Fibroblast of skin of right quadriceps (primary cell): ENCODE results near the gene MAP4.
A peak's percentile ranks its signal among the peaks of the same experiment; 100 is the strongest.
"Not testable (repeated sequence)": the region's sequence is repeated elsewhere in the genome, so short reads cannot be mapped to it uniquely, and the experiment has no call there.

Experiments used
- DNase-seq: peaks from one replicate; pipeline ENCODE4 v3.0.0-alpha.2; 2013

MAP4 gene

GRCh38 chr3:48013288-48013980, 2.8 kb downstream of the MAP4 start:
- peak; percentile 77 for DNase-seq

- no peak for DNase-seq
Measured at GRCh38 chr3:48012659-48013058, 3.6 kb downstream of the MAP4 start.

- not testable (repeated sequence) for DNase-seq
Measured at GRCh38 chr3:48008066-48008465, 8.2 kb downstream of the MAP4 start.

GRCh38 chr3:48007361-48007760, 8.9 kb downstream of the MAP4 start:
- not testable (repeated sequence) for DNase-seq

GRCh38 chr3:48006794-48007193, 9.4 kb downstream of the MAP4 start:
- not testable (repeated sequence) for DNase-seq

DNA sequence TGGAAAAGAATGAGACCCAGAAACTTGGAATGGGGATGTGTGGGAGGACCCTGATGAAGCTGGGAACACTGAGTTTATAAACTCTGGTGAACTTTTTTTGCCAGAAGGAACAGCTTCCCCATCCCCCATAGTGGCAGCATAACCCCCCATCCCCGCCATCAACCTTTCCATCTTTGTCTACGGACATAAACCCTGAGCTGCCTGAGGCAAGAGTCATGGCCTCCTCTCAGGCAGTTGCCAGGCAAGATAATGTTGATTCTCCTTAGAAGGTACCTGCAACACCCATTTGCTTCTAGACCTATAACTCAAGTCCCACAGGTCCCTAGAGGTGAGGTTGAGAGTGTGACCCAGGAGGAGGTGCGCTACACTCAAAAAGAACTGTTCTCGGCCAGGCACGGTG, 11.5 kb downstream of the MAP4 start:
- DNase-seq, result no peak

DNA sequence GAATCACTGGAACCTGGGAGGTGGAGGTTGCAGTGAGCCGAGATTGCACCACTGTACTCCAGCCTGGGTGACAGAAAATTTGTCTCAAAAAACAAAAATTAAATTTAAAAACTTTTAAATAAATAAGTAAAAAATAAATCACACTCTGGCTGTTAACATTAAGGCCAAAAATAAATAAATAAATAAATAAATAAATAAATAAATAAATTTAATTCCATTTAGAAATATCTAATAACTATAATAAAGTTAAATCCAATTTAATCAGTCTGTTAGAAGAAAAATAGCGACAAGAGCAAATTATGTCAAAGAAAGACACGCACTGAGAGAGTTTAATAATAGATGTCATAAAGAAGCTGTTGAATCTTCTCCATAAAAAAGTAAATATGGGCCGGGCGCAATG, 13.4 kb downstream of the MAP4 start:
- no peak for DNase-seq

DNA sequence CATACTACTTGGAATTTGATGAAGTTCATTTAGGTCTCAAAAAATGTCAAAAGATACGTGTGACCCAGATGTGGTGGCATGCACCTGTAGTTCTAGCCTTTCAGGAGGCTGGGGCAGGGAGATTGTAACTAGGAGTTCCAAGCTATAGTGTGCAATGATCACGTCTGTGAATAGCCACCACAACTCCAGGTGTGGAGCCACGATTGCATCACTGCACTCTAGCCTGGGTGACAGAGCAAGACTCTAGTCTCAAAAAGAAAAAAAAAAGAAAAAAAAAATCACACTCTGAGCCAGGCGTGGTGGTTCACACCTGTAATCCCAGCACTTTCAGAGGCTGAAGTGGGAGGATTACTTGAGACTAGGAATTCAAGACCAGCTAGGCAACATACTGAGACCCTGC, 14.2 kb downstream of the MAP4 start:
- DNase-seq, result no peak

- no peak for DNase-seq
Measured at GRCh38 chr3:48000212-48000611, 16.0 kb downstream of the MAP4 start.

- no peak for DNase-seq
Measured at GRCh38 chr3:47996440-47996839, 19.8 kb downstream of the MAP4 start.

GRCh38 chr3:47994180-47994579, 22.0 kb downstream of the MAP4 start:
- DNase-seq, result no peak

GRCh38 chr3:47991341-47991740, 24.9 kb downstream of the MAP4 start:
- no peak for DNase-seq

- peak; percentile 89 for DNase-seq
Measured at GRCh38 chr3:47989981-47990440, 26.2 kb downstream of the MAP4 start.

GRCh38 chr3:47985381-47985780, 30.8 kb downstream of the MAP4 start:
- DNase-seq, result peak; percentile 44

DNA sequence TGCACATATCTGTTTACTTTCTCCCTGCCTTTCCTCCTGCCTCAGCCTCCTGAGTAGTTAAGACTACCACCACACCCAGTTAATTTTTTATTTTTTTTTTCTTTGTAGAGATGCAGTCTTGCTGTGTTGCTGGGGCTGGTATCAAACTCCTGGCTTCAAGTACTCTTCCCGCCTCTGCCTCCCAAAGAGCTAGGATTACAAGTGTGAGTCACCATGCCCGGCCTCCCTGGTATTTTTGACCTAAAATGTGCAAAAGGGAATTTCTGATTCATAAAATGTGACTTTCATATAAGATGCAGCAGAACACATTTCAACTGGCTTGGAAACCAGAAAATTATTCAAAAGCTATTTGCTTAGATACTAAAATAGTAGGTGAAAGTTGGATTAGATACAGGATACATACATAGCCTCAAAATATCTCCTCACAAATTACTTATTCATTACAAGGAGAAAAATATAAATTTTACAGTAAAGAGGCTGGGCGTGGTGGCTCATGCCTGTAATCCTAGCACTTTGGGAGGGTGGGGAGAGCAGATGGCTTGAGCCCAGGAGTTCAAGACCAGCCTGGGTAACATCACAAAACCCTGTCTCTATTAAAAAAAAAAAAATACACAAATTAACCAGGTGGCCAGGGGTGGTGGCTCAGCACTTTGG, 32.0 kb downstream of the MAP4 start:
- DNase-seq, result peak; percentile 88

DNA sequence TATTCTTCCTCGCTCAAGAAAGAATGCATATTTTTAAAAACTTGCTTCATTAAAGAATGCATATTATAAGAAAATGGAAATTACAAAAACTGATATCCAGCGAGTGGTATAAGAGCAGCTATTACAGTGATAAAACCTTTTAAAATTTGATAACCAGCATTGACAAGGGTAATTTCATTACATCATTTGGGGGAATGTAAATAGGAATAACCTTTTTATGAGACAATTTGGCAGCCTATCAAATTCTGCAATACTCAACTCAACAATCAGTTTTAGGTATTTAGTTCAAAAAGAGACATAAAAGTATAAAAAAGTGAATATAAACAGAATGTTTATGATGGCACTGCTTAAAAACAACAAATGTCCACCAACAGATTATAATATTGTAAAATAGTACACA, 35.4 kb downstream of the MAP4 start:
- no peak for DNase-seq

- DNase-seq, result no peak
Measured at GRCh38 chr3:47979070-47979469, 37.1 kb downstream of the MAP4 start.

GRCh38 chr3:47978386-47978785, 37.8 kb downstream of the MAP4 start:
- DNase-seq, result no peak

- DNase-seq, result no peak
Measured at GRCh38 chr3:47976135-47976732, 40.0 kb downstream of the MAP4 start.

GRCh38 chr3:47974974-47975470, 41.2 kb downstream of the MAP4 start:
- no peak for DNase-seq

- no peak for DNase-seq
Measured at GRCh38 chr3:47971081-47971480, 45.1 kb downstream of the MAP4 start.

GRCh38 chr3:47964740-47965139, 51.5 kb downstream of the MAP4 start:
- DNase-seq, result no peak

DNA sequence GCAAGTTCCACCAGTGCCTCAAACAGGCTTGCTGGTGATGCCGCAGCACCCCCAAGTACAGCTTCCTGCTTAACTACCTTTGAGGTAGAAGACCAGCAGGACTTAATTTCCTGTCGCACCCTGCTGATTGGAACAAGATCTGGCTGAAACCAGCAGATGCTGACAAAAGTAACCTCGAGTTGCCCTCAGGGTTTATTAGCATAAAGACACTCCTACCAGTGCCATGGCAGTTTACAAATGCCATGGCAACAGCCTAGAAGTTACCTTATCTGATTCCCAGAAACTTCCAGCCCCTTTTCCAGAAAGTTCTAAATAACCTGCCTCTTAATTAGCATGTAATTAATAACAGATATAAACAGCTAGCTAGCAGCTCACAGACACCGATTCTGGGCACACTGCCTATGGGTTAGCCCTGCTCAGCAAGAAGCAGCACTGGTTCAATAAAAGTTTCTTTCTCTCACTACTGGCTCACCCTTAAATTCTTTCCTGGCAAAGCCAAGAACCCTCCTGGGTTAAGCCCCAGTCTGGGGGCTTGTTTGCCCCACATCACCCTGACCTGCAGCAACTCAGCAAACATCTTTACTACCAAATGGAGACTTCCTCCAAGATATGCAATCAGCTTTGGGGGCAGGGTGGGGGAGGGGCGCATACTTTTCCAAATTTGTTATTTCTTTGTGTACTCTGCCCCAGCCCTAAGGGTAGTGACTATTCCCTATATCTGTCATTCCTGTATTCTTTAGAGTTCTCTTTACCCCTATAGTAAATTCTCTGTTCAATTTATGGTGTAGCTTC, 54.2 kb downstream of the MAP4 start:
- peak; percentile 35 for DNase-seq
